Neural cell (in vitro differentiated cells): ENCODE data around the gene MFSD1. TPM values are rescaled to one million over a fixed set of nuclear protein-coding genes. Genes with fewer than 3 reads are reported as not detected.

Experiments
- H2AFZ ChIP-seq: fragments of 200-600, 300-800 bp; sonication (generic), shearing (Covaris generic); 2 replicates; pipeline ENCODE4 v1.6.0; 2014; ENCODE audit warnings: low read depth, mild to moderate bottlenecking, antibody characterized with exemption, low read length, moderate library complexity
- H3F3A ChIP-seq: fragments of 200-600 bp; shearing (Covaris generic); 2 replicates; pipeline ENCODE4 v1.6.1; 2016; ENCODE audit warnings: mild to moderate bottlenecking, moderate library complexity, mixed read lengths, antibody characterized with exemption, low read length; ENCODE audit not compliant: insufficient read depth, poor library complexity, severe bottlenecking
- H3K27ac ChIP-seq: fragments of 200-600, 300-800 bp; sonication (generic), shearing (Covaris generic); 2 replicates; pipeline ENCODE4 v1.5.1; 2014; ENCODE audit warnings: mild to moderate bottlenecking, low read length, moderate library complexity
- H3K27me3 ChIP-seq: fragments of 300-800, 200-600 bp; sonication (generic), shearing (Covaris generic); 2 replicates; pipeline ENCODE4 v1.6.0; 2014; ENCODE audit warnings: mild to moderate bottlenecking, low read depth, low read length, moderate library complexity; ENCODE audit not compliant: insufficient read depth
- H3K36me3 ChIP-seq: fragments of 300-800, 200-600 bp; sonication (generic), shearing (Covaris generic); 2 replicates; pipeline ENCODE4 v1.5.1; 2014; ENCODE audit warnings: mild to moderate bottlenecking, antibody characterized with exemption, low read length, moderate library complexity; ENCODE audit not compliant: insufficient read depth
- H3K4me2 ChIP-seq: fragments of 300-800, 200-600 bp; sonication (generic), shearing (Covaris generic); 2 replicates; pipeline ENCODE4 v1.6.0; 2014; ENCODE audit warnings: mild to moderate bottlenecking, low read length
- H3K4me3 ChIP-seq: fragments of 300-800, 200-600 bp; sonication (generic), shearing (Covaris generic); 2 replicates; pipeline ENCODE4 v1.5.1; 2014; ENCODE audit warnings: mild to moderate bottlenecking, low read length, moderate library complexity
- H3K79me2 ChIP-seq: fragments of 200-600 bp; shearing (Covaris generic); replicated peaks from 2 replicates; pipeline ENCODE4 v1.6.0; 2014; ENCODE audit warnings: mild to moderate bottlenecking, low read length, moderate library complexity; ENCODE audit not compliant: insufficient read depth
- H3K9ac ChIP-seq: fragments of 300-800, 200-600 bp; sonication (generic), shearing (Covaris generic); 2 replicates; pipeline ENCODE4 v1.6.1; 2016; ENCODE audit warnings: mild to moderate bottlenecking, low read length, mixed read lengths
- H3K9me2 ChIP-seq: fragments of 200-600 bp; shearing (Covaris generic); 2 replicates; pipeline ENCODE4 v1.6.1; 2016; ENCODE audit warnings: mild to moderate bottlenecking, low read length, mixed read lengths; ENCODE audit not compliant: insufficient read depth
- H3K9me3 ChIP-seq: fragments of 200-600, 300-800 bp; sonication (generic), shearing (Covaris generic); 2 replicates; pipeline ENCODE4 v1.6.1; 2016; ENCODE audit warnings: mild to moderate bottlenecking, mixed run types, low read length, moderate library complexity, mixed read lengths
- H4K20me1 ChIP-seq: fragments of 200-600 bp; shearing (Covaris generic); 2 replicates; pipeline ENCODE4 v1.6.1; 2016; ENCODE audit warnings: mild to moderate bottlenecking, mixed run types; ENCODE audit not compliant: insufficient read depth
- EP300 ChIP-seq: fragments of 450-650 bp; conservative IDR thresholded peaks from 2 replicates; pipeline ENCODE4 v1.6.1; 2014; ENCODE audit warnings: antibody characterized with exemption, mild to moderate bottlenecking, moderate library complexity; ENCODE audit not compliant: poor library complexity, severe bottlenecking
- EZH2 ChIP-seq: fragments of 200-600, 300-800 bp; shearing (Covaris generic), sonication (generic); IDR thresholded peaks from 2 replicates; pipeline ENCODE4 v1.6.1; 2014; ENCODE audit warnings: antibody characterized with exemption, low read length, borderline replicate concordance, mild to moderate bottlenecking; ENCODE audit not compliant: insufficient read depth, poor library complexity, severe bottlenecking
- MXI1 ChIP-seq: fragments of 450-650 bp; conservative IDR thresholded peaks from 2 replicates; pipeline ENCODE4 v1.6.1; 2014; ENCODE audit warnings: antibody characterized with exemption, mild to moderate bottlenecking; ENCODE audit not compliant: poor library complexity, severe bottlenecking
- POLR2AphosphoS5 ChIP-seq: IDR thresholded peaks from 2 replicates; pipeline ENCODE4 v1.6.1; 2012
- RAD21 ChIP-seq: fragments of 450-650 bp; conservative IDR thresholded peaks from 2 replicates; pipeline ENCODE4 v1.6.1; 2014; ENCODE audit warnings: antibody characterized with exemption, mild to moderate bottlenecking, moderate library complexity
- SMC3 ChIP-seq: fragments of 450-650 bp; conservative IDR thresholded peaks from 2 replicates; pipeline ENCODE4 v1.6.1; 2014; ENCODE audit warnings: antibody characterized with exemption, mild to moderate bottlenecking, moderate library complexity; ENCODE audit not compliant: poor library complexity
- TAF1 ChIP-seq: IDR thresholded peaks from 2 replicates; pipeline ENCODE4 v1.6.1; 2012; ENCODE audit warnings: low read depth
- polyA plus RNA-seq: library from polyadenylated mRNA; depleted of rRNA; stranded (reverse); fragments of >200 nt; gene quantifications from 2 replicates; pipeline ENCODE4 v1.2.3, GENCODE V29; 2014
- TF ChIP-seq, protein P1 (sequence below): fragments of 450-650 bp; IDR thresholded peaks from 2 replicates; pipeline ENCODE4 v1.5.1; 2014; ENCODE audit warnings: antibody characterized with exemption, mild to moderate bottlenecking, moderate library complexity; ENCODE audit not compliant: poor library complexity, severe bottlenecking
- TF ChIP-seq, protein P2 (sequence below): IDR thresholded peaks from 2 replicates; pipeline ENCODE4 v1.6.1; 2012; ENCODE audit warnings: borderline replicate concordance

Gene MFSD1
- polyA plus RNA-seq, 1 donor from 2014 or later: 107 TPM

DNA sequence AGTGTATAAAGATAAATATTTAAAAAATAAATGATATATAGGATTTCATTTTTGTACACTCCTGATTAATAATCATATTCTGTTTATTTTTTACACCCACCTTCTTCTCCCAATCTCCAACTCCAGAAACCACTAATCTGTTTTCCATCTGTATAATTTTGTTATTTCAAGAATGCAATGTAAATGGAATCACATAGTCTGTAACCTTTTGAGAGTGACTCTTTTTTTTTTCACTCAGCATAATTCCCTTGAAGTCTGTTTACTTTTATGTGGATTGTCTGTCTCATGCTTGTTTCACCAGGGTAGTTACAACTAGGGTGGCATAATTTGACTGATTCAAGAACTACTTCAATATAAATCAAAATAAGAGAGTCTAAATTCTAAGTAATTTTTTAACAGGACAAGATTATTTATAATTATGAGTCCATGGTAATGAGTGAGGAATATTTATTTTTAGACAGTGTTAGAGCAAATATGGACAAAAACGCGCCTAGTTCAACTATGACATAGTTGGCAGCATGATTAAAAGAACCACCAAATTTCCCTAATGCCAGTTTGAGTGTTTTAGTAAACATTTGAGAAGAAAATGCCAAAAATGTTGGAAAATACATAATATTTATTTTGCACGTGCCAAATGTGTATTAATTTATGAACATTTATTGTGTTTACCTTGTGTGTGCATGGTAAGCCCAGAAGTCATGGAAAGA is 19.4 kb upstream of the MFSD1 start:
- no peak for TF ChIP-seq TAF1
- no peak for TF ChIP-seq EZH2
- TF ChIP-seq, protein P1, sequence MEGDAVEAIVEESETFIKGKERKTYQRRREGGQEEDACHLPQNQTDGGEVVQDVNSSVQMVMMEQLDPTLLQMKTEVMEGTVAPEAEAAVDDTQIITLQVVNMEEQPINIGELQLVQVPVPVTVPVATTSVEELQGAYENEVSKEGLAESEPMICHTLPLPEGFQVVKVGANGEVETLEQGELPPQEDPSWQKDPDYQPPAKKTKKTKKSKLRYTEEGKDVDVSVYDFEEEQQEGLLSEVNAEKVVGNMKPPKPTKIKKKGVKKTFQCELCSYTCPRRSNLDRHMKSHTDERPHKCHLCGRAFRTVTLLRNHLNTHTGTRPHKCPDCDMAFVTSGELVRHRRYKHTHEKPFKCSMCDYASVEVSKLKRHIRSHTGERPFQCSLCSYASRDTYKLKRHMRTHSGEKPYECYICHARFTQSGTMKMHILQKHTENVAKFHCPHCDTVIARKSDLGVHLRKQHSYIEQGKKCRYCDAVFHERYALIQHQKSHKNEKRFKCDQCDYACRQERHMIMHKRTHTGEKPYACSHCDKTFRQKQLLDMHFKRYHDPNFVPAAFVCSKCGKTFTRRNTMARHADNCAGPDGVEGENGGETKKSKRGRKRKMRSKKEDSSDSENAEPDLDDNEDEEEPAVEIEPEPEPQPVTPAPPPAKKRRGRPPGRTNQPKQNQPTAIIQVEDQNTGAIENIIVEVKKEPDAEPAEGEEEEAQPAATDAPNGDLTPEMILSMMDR: no peak
- no peak for TF ChIP-seq POLR2AphosphoS5
- TF ChIP-seq, protein P2, sequence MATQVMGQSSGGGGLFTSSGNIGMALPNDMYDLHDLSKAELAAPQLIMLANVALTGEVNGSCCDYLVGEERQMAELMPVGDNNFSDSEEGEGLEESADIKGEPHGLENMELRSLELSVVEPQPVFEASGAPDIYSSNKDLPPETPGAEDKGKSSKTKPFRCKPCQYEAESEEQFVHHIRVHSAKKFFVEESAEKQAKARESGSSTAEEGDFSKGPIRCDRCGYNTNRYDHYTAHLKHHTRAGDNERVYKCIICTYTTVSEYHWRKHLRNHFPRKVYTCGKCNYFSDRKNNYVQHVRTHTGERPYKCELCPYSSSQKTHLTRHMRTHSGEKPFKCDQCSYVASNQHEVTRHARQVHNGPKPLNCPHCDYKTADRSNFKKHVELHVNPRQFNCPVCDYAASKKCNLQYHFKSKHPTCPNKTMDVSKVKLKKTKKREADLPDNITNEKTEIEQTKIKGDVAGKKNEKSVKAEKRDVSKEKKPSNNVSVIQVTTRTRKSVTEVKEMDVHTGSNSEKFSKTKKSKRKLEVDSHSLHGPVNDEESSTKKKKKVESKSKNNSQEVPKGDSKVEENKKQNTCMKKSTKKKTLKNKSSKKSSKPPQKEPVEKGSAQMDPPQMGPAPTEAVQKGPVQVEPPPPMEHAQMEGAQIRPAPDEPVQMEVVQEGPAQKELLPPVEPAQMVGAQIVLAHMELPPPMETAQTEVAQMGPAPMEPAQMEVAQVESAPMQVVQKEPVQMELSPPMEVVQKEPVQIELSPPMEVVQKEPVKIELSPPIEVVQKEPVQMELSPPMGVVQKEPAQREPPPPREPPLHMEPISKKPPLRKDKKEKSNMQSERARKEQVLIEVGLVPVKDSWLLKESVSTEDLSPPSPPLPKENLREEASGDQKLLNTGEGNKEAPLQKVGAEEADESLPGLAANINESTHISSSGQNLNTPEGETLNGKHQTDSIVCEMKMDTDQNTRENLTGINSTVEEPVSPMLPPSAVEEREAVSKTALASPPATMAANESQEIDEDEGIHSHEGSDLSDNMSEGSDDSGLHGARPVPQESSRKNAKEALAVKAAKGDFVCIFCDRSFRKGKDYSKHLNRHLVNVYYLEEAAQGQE: no peak
- TF ChIP-seq RAD21: no peak
- TF ChIP-seq SMC3: no peak
- TF ChIP-seq MXI1: no peak
- TF ChIP-seq EP300: no peak
- no peak overlapping the region for H3K27ac ChIP-seq
- no peaks in the 10 kb centered on the region for H3K79me2 ChIP-seq
- H3K9me3 ChIP-seq: no peaks in the 10 kb centered on the region
- no peaks in the 10 kb centered on the region for H3K9me2 ChIP-seq
- no peaks in the 10 kb centered on the region for H4K20me1 ChIP-seq
- no peak overlapping the region for H3K4me2 ChIP-seq
- no peaks in the 10 kb centered on the region for H3F3A ChIP-seq
- no peak overlapping the region for H3K4me3 ChIP-seq
- H3K27me3 ChIP-seq: no peaks in the 10 kb centered on the region
- H3K9ac ChIP-seq: no peak overlapping the region
- H2AFZ ChIP-seq: no peak overlapping the region
- H3K36me3 ChIP-seq: no peaks in the 10 kb centered on the region

DNA sequence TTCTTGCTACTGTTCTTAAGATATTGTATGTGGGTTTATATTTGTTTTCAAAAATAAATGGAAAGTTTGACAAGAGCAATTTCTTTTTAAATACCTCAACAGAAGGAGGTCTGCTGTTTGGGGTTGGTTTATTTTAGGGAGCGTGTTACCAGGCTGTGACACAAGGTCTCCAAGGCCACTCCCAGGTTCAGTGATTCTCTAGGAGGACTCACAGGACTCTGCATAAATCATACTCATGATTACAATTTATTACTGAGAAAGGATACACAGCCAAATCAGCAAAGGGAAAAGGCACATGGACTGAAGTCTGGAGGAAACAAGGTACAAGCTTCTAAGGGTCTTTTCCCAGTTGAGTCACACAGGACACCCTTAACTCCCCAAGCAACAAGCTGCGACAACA is 18.8 kb upstream of the MFSD1 start:
- Histone ChIP-seq H3K27ac (no peak overlapping the region), H3K79me2 (no peaks in the 10 kb centered on the region), H4K20me1 (no peaks in the 10 kb centered on the region), H3K27me3 (no peaks in the 10 kb centered on the region), H3K36me3 (no peaks in the 10 kb centered on the region), H3K9me2 (no peaks in the 10 kb centered on the region), H3F3A (no peaks in the 10 kb centered on the region), H3K4me2 (no peak overlapping the region), H3K9me3 (no peaks in the 10 kb centered on the region), H3K4me3 (no peak overlapping the region), H2AFZ (no peak overlapping the region), H3K9ac (no peak overlapping the region)
- TF ChIP-seq EP300 (no peak), POLR2AphosphoS5 (no peak), RAD21 (no peak), MXI1 (no peak), EZH2 (no peak), TAF1 (no peak), SMC3 (no peak)
- TF ChIP-seq, protein P2: no peak
- TF ChIP-seq, protein P1: no peak
